ENCODE measurements around the gene DFFA.

The DFFA gene

DNA sequence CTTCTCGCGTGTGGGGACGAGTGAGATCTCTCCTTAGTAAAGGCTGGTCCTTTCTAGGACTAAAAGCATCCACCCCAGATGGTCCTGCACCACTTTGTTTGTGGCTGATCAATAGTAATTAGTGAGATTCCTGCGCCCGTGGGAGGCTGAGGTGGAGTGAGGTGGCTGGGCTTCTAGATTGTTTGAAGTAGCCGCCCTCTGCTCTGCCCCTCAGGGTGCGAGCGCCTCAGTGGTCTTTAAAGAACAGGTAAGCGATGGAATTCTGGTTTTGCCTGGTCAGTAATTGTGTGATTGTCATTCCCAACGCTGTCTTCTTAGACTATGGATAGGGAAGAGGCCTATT lies 23.1 kb upstream of the DFFA start:
- no peak for DNase-seq (ENCODE audit: low spot score)
- TF ChIP-seq, protein P1, sequence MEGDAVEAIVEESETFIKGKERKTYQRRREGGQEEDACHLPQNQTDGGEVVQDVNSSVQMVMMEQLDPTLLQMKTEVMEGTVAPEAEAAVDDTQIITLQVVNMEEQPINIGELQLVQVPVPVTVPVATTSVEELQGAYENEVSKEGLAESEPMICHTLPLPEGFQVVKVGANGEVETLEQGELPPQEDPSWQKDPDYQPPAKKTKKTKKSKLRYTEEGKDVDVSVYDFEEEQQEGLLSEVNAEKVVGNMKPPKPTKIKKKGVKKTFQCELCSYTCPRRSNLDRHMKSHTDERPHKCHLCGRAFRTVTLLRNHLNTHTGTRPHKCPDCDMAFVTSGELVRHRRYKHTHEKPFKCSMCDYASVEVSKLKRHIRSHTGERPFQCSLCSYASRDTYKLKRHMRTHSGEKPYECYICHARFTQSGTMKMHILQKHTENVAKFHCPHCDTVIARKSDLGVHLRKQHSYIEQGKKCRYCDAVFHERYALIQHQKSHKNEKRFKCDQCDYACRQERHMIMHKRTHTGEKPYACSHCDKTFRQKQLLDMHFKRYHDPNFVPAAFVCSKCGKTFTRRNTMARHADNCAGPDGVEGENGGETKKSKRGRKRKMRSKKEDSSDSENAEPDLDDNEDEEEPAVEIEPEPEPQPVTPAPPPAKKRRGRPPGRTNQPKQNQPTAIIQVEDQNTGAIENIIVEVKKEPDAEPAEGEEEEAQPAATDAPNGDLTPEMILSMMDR (IDR thresholded peaks at IDR 0.05; ENCODE audit: borderline replicate concordance, control extremely low read depth, extremely low read depth, insufficient read depth, missing control alignments) = no peak
- in situ Hi-C loops (cut with MboI; ENCODE audit: low sequenced_read_pairs, unreplicated experiment) = no loop called here

DNA sequence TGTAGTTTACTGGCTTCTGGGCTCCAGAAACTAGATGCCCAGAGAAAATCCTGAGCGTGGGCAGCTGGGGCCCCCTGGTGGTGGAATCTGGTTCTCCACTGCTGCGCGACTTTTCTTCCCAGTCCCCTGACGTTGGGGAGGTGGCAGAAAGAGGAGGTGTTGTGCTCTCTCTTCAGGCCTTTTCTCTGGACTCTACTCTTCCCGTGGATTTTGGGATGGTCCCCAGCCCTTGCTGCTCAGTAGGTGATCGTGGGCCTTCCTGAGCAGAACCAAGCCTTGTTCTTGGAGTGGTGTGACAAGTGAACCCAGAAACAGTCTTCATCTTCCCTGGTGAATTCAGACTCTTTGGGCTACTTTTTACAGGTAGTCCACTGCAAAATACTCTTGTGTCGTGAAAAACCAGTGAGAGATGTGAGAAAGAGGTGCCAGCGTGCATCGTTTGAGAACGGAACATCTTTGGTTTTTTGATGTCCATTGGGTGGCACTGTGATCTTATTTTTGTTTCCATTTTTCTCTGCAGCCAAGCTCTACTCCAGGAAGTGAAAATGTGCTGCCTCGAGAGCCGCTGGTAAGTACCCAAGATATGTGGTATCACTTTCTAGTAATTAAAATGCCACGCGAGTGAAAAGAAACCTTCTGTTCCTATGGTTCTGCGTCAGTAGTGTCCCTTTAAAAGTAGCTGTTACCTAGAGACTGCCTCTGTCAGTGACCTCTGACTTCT lies 22.6 kb upstream of the DFFA start:
- TF ChIP-seq, protein P1 (IDR thresholded peaks at IDR 0.05; ENCODE audit: borderline replicate concordance, control extremely low read depth, extremely low read depth, insufficient read depth, missing control alignments) = peak; percentile 85
- in situ Hi-C loops (cut with MboI; ENCODE audit: low sequenced_read_pairs, unreplicated experiment) = no loop called here

DNA sequence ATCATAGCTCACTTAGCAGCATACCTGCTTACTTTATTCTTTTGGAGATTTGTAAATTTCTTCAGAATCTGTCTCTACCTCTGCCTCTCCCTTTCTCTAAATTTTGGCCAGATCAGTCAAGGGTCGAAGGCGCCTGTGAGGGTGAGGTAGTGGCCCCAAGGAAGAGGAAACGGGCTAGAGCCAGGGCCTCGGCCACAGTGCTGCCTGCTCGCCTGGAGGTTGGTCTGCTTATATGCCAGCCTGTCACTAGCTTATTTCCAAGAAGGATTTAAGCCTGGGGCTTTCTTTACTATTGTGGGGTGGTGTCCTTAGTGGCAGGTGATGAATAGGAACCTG lies 22.1 kb upstream of the DFFA start:
- in situ Hi-C loops (cut with MboI; ENCODE audit: low sequenced_read_pairs, unreplicated experiment) = no loop called here
- no peak for DNase-seq (ENCODE audit: low spot score)
- TF ChIP-seq, protein P1 (IDR thresholded peaks at IDR 0.05; ENCODE audit: borderline replicate concordance, control extremely low read depth, extremely low read depth, insufficient read depth, missing control alignments) = no peak

More for the DNA sequence above, 22.6 kb upstream of the DFFA start:
- peak; percentile 82 for DNase-seq (ENCODE audit: low spot score)

DNA sequence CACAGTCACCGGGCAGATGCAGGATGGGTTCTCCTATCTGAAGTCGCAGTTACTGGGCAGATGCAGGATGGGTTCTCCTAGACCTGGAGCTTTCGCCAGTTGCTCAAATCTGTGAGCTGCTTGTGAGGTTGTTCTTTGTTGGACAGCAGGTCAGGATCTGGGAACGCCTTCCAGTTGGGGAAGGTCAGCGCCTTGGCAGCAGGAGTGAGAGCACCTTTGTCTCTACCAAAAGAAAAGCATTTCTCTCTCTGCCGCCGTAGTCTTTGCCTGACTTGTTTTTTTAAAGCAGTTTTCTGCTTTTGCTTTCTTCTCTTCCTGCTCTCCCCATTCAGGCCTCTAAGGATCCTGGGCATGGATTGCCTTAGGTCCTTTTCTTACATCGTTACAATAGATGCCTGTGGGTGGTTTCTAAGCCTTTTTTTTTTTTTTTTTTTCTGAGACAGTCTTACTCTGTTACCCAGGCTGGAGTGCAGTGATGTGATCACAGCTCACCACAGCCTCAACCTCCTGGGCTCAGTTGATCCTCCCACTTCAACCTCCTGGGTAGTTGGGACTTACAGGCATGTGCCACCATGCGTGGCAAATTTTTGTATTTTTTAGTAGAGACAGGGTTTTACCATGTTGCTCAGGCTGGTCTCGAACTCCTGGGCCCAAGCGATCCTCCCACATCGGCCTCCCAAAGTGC lies 18.1 kb upstream of the DFFA start:
- in situ Hi-C loops (cut with MboI; ENCODE audit: low sequenced_read_pairs, unreplicated experiment) = no loop called here
- no peak for DNase-seq (ENCODE audit: low spot score)
- TF ChIP-seq, protein P1 (IDR thresholded peaks at IDR 0.05; ENCODE audit: borderline replicate concordance, control extremely low read depth, extremely low read depth, insufficient read depth, missing control alignments) = no peak

DNA sequence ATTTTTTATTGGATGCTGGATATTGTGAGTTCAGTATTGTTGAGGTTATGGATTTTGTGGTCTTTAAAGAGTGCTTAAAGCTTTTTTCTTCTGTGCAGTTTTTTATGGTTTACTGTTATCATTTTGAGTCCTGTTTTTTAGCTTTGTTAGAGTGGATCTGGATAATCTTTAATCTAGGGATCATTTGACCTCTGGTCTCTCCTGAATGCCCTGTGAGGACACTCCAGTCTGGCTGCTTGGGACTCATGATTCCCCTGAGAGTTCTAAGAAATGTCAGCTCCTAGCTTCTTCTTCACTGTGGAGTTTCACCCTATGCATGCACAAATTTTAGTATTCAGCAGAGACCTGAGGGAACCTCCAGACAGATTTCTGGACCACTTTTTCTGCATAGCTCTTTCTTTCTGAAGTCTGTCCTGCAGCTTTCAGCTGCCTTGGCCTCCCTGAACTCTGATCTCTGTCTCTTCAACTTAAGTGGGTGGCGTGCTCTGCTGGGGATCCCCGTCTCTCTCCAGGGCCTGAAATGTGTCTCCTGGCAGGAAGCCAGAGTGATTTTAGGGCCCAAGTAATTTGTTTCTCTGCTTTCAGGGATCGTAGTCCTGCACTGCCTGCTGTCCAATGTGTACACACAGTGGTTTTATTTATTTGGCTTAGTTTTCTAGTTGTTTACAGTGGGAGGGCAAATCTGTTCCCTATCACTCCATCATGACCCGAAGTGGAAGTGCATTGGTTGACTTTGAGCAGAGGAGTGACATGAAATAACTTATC lies 17.1 kb upstream of the DFFA start:
- in situ Hi-C loops (cut with MboI; ENCODE audit: low sequenced_read_pairs, unreplicated experiment) = loop anchor here (10.0 kb wide), 1 partner anchor 55 kb away; the partner anchor contains the start of gene CENPS
- DNase-seq (ENCODE audit: low spot score) = no peak
- TF ChIP-seq, protein P1 (IDR thresholded peaks at IDR 0.05; ENCODE audit: borderline replicate concordance, control extremely low read depth, extremely low read depth, insufficient read depth, missing control alignments) = no peak

DNA sequence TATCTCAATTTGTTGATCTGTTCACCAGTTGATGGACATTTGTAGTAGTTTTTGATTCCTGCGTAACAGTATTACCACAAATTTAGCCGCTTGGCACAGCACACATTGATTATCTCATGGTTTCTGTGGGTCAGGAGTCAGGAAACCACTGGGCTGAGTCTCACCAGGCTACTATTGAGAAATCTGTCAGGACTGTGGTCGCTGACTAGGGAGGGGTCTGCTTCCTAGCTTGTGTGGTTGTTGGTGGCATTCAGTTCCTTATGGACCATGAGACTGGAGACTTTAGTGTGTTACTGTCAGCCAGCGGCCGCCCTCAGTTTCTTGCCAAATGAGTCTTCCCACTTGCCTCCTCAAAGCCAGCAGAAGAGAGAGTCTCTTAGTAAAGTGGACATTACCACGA lies 12.2 kb upstream of the DFFA start:
- no peak for DNase-seq (ENCODE audit: low spot score)
- in situ Hi-C loops (cut with MboI; ENCODE audit: low sequenced_read_pairs, unreplicated experiment) = loop anchor here (10.0 kb wide), 1 partner anchor 50 kb away; the partner anchor contains the start of gene CENPS
- TF ChIP-seq, protein P1 (IDR thresholded peaks at IDR 0.05; ENCODE audit: borderline replicate concordance, control extremely low read depth, extremely low read depth, insufficient read depth, missing control alignments) = no peak
